PC-9 (cell line): Measurements from ENCODE around the gene KCNMB2. TPM values are rescaled to one million over a fixed set of nuclear protein-coding genes. Genes with fewer than 3 reads are reported as not detected.
"Not testable (repeated sequence)": the region's sequence is repeated elsewhere in the genome, so short reads cannot be mapped to it uniquely, and the experiment has no call there.

Experiments used
- BruUV-seq: library from RNA; stranded (reverse); fragments of 400-500 nt; replicated peaks from 2 replicates; lab custom pipeline; 2021; lab: Mats Ljungman, UMichigan
- CTCF ChIA-PET: fragments of 300-600 bp; sonication (Branson Sonifier 250); formaldehyde crosslinking; loops from one replicate; lab custom pipeline; 2022; ENCODE audit warnings: antibody characterized with exemption; lab: Charles Lee
- POLR2A ChIA-PET: fragments of 300-600 bp; sonication (Branson Sonifier 250); formaldehyde crosslinking; loops from one replicate; lab custom pipeline; 2022; ENCODE audit warnings: antibody characterized with exemption; ENCODE audit not compliant: unreplicated experiment; lab: Charles Lee
- DNase-seq, 2 experiments: peaks; one replicate each; pipeline versions ENCODE4 v3.0.0 to v3.0.0-alpha.2; 2015 to 2022; ENCODE audit warnings: mixed read lengths in 1 of 2
- H2AFZ ChIP-seq: fragments of 200-600 bp; sonication (generic); 2 replicates; pipeline ENCODE4 v1.8.1; 2017; ENCODE audit warnings: antibody characterized with exemption
- H3F3A ChIP-seq: fragments of 200-600 bp; sonication (generic); 2 replicates; pipeline ENCODE4 v1.8.1; 2017; ENCODE audit warnings: antibody characterized with exemption, mild to moderate bottlenecking, low read depth; ENCODE audit not compliant: insufficient read depth
- H3K27ac ChIP-seq: fragments of 200-600 bp; sonication (generic); 2 replicates; pipeline ENCODE4 v1.6.1; 2016; ENCODE audit warnings: mixed run types
- H3K27me3 ChIP-seq: fragments of 200-600 bp; sonication (generic); 2 replicates; pipeline ENCODE4 v1.6.1; 2016; ENCODE audit warnings: low read depth, mixed run types; ENCODE audit not compliant: insufficient read depth
- H3K36me3 ChIP-seq: fragments of 200-600 bp; sonication (generic); 2 replicates; pipeline ENCODE4 v1.6.1; 2016; ENCODE audit warnings: low read depth, mixed run types
- H3K4me1 ChIP-seq: fragments of 200-600 bp; sonication (generic); replicated peaks from 2 replicates; pipeline ENCODE4 v1.6.1; 2016; ENCODE audit warnings: mixed run types; ENCODE audit not compliant: insufficient read depth
- H3K4me2 ChIP-seq: fragments of 200-600 bp; sonication (generic); 2 replicates; pipeline ENCODE4 v1.6.1; 2017; ENCODE audit warnings: mixed run types
- H3K4me3 ChIP-seq: fragments of 200-600 bp; sonication (generic); 2 replicates; pipeline ENCODE4 v1.6.1; 2016; ENCODE audit warnings: mixed run types
- H3K79me2 ChIP-seq: fragments of 200-600 bp; sonication (generic); 2 replicates; pipeline ENCODE4 v1.6.1; 2017; ENCODE audit warnings: low read depth, mixed run types
- H3K9me2 ChIP-seq: fragments of 200-600 bp; sonication (generic); 2 replicates; pipeline ENCODE4 v1.8.1; 2017; ENCODE audit warnings: mild to moderate bottlenecking; ENCODE audit not compliant: insufficient read depth
- H3K9me3 ChIP-seq: fragments of 200-600 bp; sonication (generic); 2 replicates; pipeline ENCODE4 v1.8.1; 2016; ENCODE audit warnings: low read depth; ENCODE audit not compliant: insufficient read depth
- H4K20me1 ChIP-seq: fragments of 200-600 bp; sonication (generic); 2 replicates; pipeline ENCODE4 v1.8.1; 2017; ENCODE audit not compliant: insufficient read depth
- EZH2 ChIP-seq: fragments of 200-600 bp; sonication (generic); IDR thresholded peaks from 2 replicates; pipeline ENCODE4 v1.8.0; 2017; ENCODE audit warnings: antibody characterized with exemption, low read depth
- intact Hi-C: fragments of 100-400 bp; cut with micrococcal nuclease; formaldehyde crosslinking; loops from one replicate; pipeline ENCODE4 v1.10.0; 2022; ENCODE audit not compliant: unreplicated experiment
- total RNA-seq: library from RNA; stranded (reverse); gene quantifications from 2 replicates; pipeline ENCODE4 v1.2.3, GENCODE V29; 2021
- TF ChIP-seq, protein P1 (sequence below): fragments of 200-600 bp; sonication (generic); conservative IDR thresholded peaks from 2 replicates; pipeline ENCODE4 v1.6.1; 2017; ENCODE audit warnings: mixed run types, antibody characterized with exemption, mild to moderate bottlenecking, moderate library complexity

KCNMB2 gene
- total RNA-seq, 1 experiment from 2014 or later = not detected

DNA sequence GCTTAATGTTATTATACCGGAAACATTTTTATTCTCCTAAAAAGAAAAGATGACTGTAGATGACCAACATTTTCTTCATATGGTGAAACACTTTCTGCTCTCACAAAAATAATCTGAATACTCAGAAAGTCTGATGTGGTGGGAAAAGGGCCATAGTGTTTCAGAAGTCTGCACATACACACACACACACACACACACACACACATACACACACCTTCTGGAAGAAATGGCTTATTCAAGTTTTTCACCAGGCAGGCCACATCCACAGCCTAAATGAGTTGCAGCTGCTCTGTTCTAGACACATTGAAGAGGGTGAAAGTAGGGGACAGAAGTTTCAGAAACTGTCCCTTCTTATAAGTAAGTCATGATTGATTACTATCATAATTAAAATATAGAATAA lies 315.3 kb downstream of the KCNMB2 start:
- no TSS peak for BruUV-seq
- Histone ChIP-seq H4K20me1 (no peaks in the 10 kb centered on the region), H3K27me3 (no peaks in the 10 kb centered on the region), H3K36me3 (no peaks in the 10 kb centered on the region), H3K9me3 (no peaks in the 10 kb centered on the region), H3K27ac (no peak overlapping the region), H3F3A (no peaks in the 10 kb centered on the region), H3K4me1 (no peaks in the 10 kb centered on the region), H2AFZ (no peak overlapping the region), H3K9me2 (no peaks in the 10 kb centered on the region), H3K79me2 (no peaks in the 10 kb centered on the region), H3K4me3 (no peak overlapping the region), H3K4me2 (no peak overlapping the region)
- ChIA-PET POLR2A (no interaction called here), CTCF (no interaction called here)
- TF ChIP-seq, protein P1, sequence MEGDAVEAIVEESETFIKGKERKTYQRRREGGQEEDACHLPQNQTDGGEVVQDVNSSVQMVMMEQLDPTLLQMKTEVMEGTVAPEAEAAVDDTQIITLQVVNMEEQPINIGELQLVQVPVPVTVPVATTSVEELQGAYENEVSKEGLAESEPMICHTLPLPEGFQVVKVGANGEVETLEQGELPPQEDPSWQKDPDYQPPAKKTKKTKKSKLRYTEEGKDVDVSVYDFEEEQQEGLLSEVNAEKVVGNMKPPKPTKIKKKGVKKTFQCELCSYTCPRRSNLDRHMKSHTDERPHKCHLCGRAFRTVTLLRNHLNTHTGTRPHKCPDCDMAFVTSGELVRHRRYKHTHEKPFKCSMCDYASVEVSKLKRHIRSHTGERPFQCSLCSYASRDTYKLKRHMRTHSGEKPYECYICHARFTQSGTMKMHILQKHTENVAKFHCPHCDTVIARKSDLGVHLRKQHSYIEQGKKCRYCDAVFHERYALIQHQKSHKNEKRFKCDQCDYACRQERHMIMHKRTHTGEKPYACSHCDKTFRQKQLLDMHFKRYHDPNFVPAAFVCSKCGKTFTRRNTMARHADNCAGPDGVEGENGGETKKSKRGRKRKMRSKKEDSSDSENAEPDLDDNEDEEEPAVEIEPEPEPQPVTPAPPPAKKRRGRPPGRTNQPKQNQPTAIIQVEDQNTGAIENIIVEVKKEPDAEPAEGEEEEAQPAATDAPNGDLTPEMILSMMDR = no peak
- no peak for TF ChIP-seq EZH2
- no peak for DNase-seq
- intact Hi-C loops = no loop called here

DNA sequence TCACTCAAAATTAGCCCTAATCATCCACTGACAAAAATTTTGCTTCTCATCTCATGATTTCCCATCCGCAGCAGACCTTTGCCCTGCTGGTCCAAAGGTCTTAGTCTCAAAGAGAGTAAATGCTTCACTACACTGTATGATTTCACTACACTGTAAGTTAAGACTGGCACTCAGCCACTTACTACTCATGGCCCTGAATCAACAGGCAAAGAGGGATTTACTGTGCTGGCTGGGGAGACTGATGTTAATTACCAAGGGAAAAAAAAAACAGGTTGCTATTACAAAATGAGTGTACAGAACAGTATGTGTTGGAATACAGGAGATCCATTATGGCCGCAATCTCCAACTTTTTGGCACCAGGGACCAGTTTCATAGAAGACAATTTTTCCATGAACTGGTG lies 320.6 kb downstream of the KCNMB2 start:
- no peak for DNase-seq

DNA sequence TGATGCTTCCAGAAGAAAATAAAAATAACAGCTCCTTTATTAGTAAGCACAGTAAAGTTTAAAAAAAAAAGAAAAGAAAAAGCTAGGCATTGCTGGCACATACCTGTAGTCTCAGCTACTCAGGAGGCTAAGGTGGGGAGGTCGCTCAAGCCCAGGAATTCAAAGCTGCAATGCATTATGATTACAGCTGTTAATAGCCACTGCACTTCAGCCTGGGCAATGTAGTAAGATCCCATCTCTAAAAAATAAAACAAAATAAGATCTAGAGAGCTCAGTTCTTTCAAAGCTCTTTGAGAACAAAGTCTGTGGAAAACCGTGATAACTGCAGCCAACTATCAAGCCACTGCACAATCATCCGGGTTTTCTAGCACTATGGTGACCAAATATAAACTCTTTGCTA lies 323.1 kb downstream of the KCNMB2 start:
- Histone ChIP-seq H3K27ac (peak overlapping the region; percentile 71), H3K27me3 (no peaks in the 10 kb centered on the region), H3K9me3 (peaks cover 5% of the 10 kb centered on the region; the same call in 1 of the 2 replicates), H3K4me2 (peak overlapping the region; percentile 73), H3K9me2 (no peaks in the 10 kb centered on the region), H4K20me1 (no peaks in the 10 kb centered on the region), H3K36me3 (peaks cover 3% of the 10 kb centered on the region; the same call in 1 of the 2 replicates), H3F3A (no peaks in the 10 kb centered on the region), H2AFZ (peak overlapping the region; percentile 86), H3K79me2 (no peaks in the 10 kb centered on the region), H3K4me1 (peaks cover 10% of the 10 kb centered on the region), H3K4me3 (peak overlapping the region; percentile 62)
- intact Hi-C loops = no loop called here
- no TSS peak for BruUV-seq
- TF ChIP-seq, protein P1 = no peak
- no peak for DNase-seq
- ChIA-PET CTCF (no interaction called here), POLR2A (no interaction called here)

More for the DNA sequence above, 320.6 kb downstream of the KCNMB2 start:
- H3K9me2 ChIP-seq = no peaks in the 10 kb centered on the region
- no peaks in the 10 kb centered on the region for H4K20me1 ChIP-seq
- no peak overlapping the region for H3K4me2 ChIP-seq
- H3K9me3 ChIP-seq = no peaks in the 10 kb centered on the region
- no peaks in the 10 kb centered on the region for H3F3A ChIP-seq
- H3K4me3 ChIP-seq = no peak overlapping the region
- intact Hi-C loops = no loop called here
- peaks cover 10% of the 10 kb centered on the region for H3K4me1 ChIP-seq
- no peak for TF ChIP-seq EZH2
- TF ChIP-seq, protein P1 = no peak
- no peaks in the 10 kb centered on the region for H3K27me3 ChIP-seq
- BruUV-seq = no TSS peak
- no peak overlapping the region for H2AFZ ChIP-seq
- ChIA-PET CTCF (no interaction called here), POLR2A (no interaction called here)
- H3K36me3 ChIP-seq = peaks cover 3% of the 10 kb centered on the region; the same call in 1 of the 2 replicates
- no peak overlapping the region for H3K27ac ChIP-seq
- H3K79me2 ChIP-seq = no peaks in the 10 kb centered on the region

DNA sequence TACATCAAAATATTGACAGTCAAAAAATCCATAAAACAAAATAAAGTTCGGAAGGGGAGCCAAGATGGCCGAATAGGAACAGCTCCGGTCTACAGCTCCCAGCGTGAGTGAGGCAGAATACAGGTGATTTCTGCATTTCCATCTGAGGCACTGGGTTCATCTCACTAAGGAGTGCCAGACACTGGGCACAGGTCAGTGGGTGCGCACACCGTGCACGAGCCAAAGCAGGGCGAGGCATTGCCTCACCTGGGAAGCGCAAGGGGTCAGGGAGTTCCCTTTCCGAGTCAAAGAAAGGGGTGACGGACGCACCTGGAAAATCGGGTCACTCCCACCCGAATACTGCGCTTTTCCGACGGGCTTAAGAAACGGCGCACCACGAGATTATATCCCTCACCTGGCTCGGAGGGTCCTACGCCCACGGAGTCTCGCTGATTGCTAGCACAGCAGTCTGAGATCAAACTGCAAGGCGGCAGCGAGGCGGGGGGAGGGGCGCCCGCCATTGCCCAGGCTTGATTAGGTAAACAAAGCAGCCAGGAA lies 323.7 kb downstream of the KCNMB2 start:
- intact Hi-C loops, H3K79me2 ChIP-seq, H3K36me3 ChIP-seq, POLR2A ChIA-PET, H3F3A ChIP-seq, H3K9me3 ChIP-seq, H4K20me1 ChIP-seq, H3K9me2 ChIP-seq, CTCF ChIA-PET, H3K27me3 ChIP-seq: not testable (repeated sequence)
- peak overlapping the region; percentile 62 for H3K4me3 ChIP-seq
- peak; percentile 50 to 70 for DNase-seq
- H2AFZ ChIP-seq = peak overlapping the region; percentile 86
- peaks cover 10% of the 10 kb centered on the region for H3K4me1 ChIP-seq
- H3K4me2 ChIP-seq = peak overlapping the region; percentile 73
- H3K27ac ChIP-seq = peak overlapping the region; percentile 71
- TSS peak; percentile 45 for BruUV-seq
